GM21390 (cell line): ENCODE results near the gene FOXC1.

ENCODE experiments used
- ATAC-seq: cut with Tn5 transposase; IDR thresholded peaks from one replicate; pipeline ENCODE4 v1.9.1; 2021; ENCODE audit not compliant: unreplicated experiment

FOXC1 gene

GRCh38 chr6:1609648-1610496 lies at the start of gene FOXC1:
Gene FOXC1 (plus strand): TSS chr6:1609915. CDS start chr6:1610446, 531 bp downstream.
- peak; percentile 44 for ATAC-seq

- ATAC-seq: no peak
Measured at GRCh38 chr6:1560281-1561058, 49.2 kb upstream of the FOXC1 start.

- ATAC-seq: no peak
Measured at GRCh38 chr6:1561355-1561754, 48.4 kb upstream of the FOXC1 start.

GRCh38 chr6:1562171-1562955 lies 47.4 kb upstream of the FOXC1 start:
- no peak for ATAC-seq

GRCh38 chr6:1569377-1569776 lies 40.3 kb upstream of the FOXC1 start:
- ATAC-seq: no peak

GRCh38 chr6:1570848-1571247 lies 38.9 kb upstream of the FOXC1 start:
- ATAC-seq: no peak

- ATAC-seq: no peak
Measured at GRCh38 chr6:1572892-1573291, 36.8 kb upstream of the FOXC1 start.

GRCh38 chr6:1574083-1574761 lies 35.5 kb upstream of the FOXC1 start:
- ATAC-seq: no peak

GRCh38 chr6:1574890-1575209 lies 34.9 kb upstream of the FOXC1 start:
- no peak for ATAC-seq

- no peak for ATAC-seq
Measured at GRCh38 chr6:1575210-1576041, 34.3 kb upstream of the FOXC1 start.

GRCh38 chr6:1576166-1576565 lies 33.5 kb upstream of the FOXC1 start:
- ATAC-seq: no peak

- ATAC-seq: no peak
Measured at GRCh38 chr6:1576711-1577110, 33.0 kb upstream of the FOXC1 start.

- no peak for ATAC-seq
Measured at GRCh38 chr6:1577146-1577680, 32.5 kb upstream of the FOXC1 start.

- ATAC-seq: no peak
Measured at GRCh38 chr6:1577896-1578745, 31.6 kb upstream of the FOXC1 start.

- ATAC-seq: no peak
Measured at GRCh38 chr6:1579096-1579495, 30.6 kb upstream of the FOXC1 start.

GRCh38 chr6:1580109-1580508 lies 29.6 kb upstream of the FOXC1 start:
- no peak for ATAC-seq

- no peak for ATAC-seq
Measured at GRCh38 chr6:1580585-1580984, 29.1 kb upstream of the FOXC1 start.

GRCh38 chr6:1581120-1581991 lies 28.4 kb upstream of the FOXC1 start:
- ATAC-seq: no peak
